Thyroid gland (tissue), 4 donors: ENCODE results near the gene KRTAP19-8. TPM values are rescaled to one million over a fixed set of nuclear protein-coding genes. Genes with fewer than 3 reads are reported as not detected.

Experiments used
- DNase-seq, 2 donors: peaks; one replicate each; pipeline ENCODE4 v3.0.0-alpha.2; 2019
- H3K27ac ChIP-seq, 3 donors: fragments of 200-600 bp; sonication (generic); 1 replicate in 2 of 3; 2 replicates in 1 of 3; pipeline ENCODE4 v1.5.1; 2016 to 2019; ENCODE audit warnings: mild to moderate bottlenecking in 1 of 3, moderate library complexity in 1 of 3
- H3K27me3 ChIP-seq: fragments of 200-600 bp; sonication (generic); one replicate; pipeline ENCODE4 v1.5.1; 2019
- H3K36me3 ChIP-seq, 2 donors: fragments of 200-600 bp; sonication (generic); one replicate each; pipeline ENCODE4 v1.5.1; 2016 to 2019
- H3K4me1 ChIP-seq, 2 donors: fragments of 200-600 bp; sonication (generic); one replicate each; pipeline ENCODE4 v1.5.1; 2017 to 2019
- H3K4me3 ChIP-seq, 3 donors: fragments of 200-600 bp; sonication (generic); replicated peaks in 1 of 3; 1 replicate in 2 of 3; 2 replicates in 1 of 3; pipeline ENCODE4 v1.5.1; 2016; ENCODE audit warnings: mild to moderate bottlenecking in 1 of 3
- H3K9me3 ChIP-seq: fragments of 200-600 bp; sonication (generic); one replicate; pipeline ENCODE4 v1.5.1; 2017
- CTCF ChIP-seq, 6 experiments: fragments of 200-600 bp in 3 of 6; fragments of 450-650 bp in 3 of 6; sonication (generic) in 3 of 6; IDR thresholded peaks; one replicate each; pipeline ENCODE4 v1.5.1; 2016 to 2019; ENCODE audit warnings: antibody characterized with exemption in 6 of 6, mild to moderate bottlenecking in 2 of 6, inconsistent platforms in 1 of 6, moderate library complexity in 1 of 6
- POLR2A ChIP-seq, 2 donors: fragments of 450-650 bp; IDR thresholded peaks; one replicate each; pipeline ENCODE4 v1.6.1; 2017; ENCODE audit warnings: antibody characterized with exemption in 2 of 2, mild to moderate bottlenecking in 2 of 2, moderate library complexity in 1 of 2
- WGBS, 2 donors: methylation state at CpG; one replicate each; pipeline ENCODE4 v1.1.5; 2017; 5-methylcytosine and 5-hydroxymethylcytosine counted together
- intact Hi-C: fragments of 100-400 bp; cut with DNase I; formaldehyde crosslinking; loops from one replicate; pipeline ENCODE4 v1.15.1; 2023
- total RNA-seq, 4 donors: library from RNA; depleted of rRNA; stranded (reverse); fragments of >200 nt; gene quantifications; one replicate each; pipeline ENCODE4 v1.2.3, GENCODE V29; 2016

KRTAP19-8 gene
- total RNA-seq, 4 donors from 2014 or later: not detected

- no peaks in the 10 kb centered on the region for H3K36me3 ChIP-seq
- H3K4me1 ChIP-seq: no peaks in the 10 kb centered on the region
- H3K27me3 ChIP-seq: no peaks in the 10 kb centered on the region
- no peaks in the 10 kb centered on the region for H3K9me3 ChIP-seq
- TF ChIP-seq CTCF (IDR thresholded peaks at IDR 0.05) (no peak), POLR2A (IDR thresholded peaks at IDR 0.05) (no peak)
- no peak for DNase-seq
- H3K27ac ChIP-seq: no peak overlapping the region
- H3K4me3 ChIP-seq: no peak overlapping the region
- 52 to 60% methylated on average over 3 of the region's 3 CpGs for WGBS, 2 donors
- intact Hi-C loops: no loop called here
Measured at GRCh38 chr21:30997541-30997940, 40.7 kb downstream of the KRTAP19-8 start.

- Histone ChIP-seq H3K36me3 (no peaks in the 10 kb centered on the region), H3K9me3 (no peaks in the 10 kb centered on the region), H3K4me1 (no peaks in the 10 kb centered on the region), H3K27me3 (no peaks in the 10 kb centered on the region), H3K4me3 (no peak overlapping the region), H3K27ac (no peak overlapping the region)
- TF ChIP-seq POLR2A (IDR thresholded peaks at IDR 0.05): no peak
- TF ChIP-seq CTCF (IDR thresholded peaks at IDR 0.05): no peak
- intact Hi-C loops: no loop called here
- 84 to 91% methylated on average over 2 of the region's 2 CpGs for WGBS, 2 donors
- no peak for DNase-seq
Measured at GRCh38 chr21:30996728-30997127, 41.5 kb downstream of the KRTAP19-8 start.

GRCh38 chr21:30994932-30995331, 43.3 kb downstream of the KRTAP19-8 start:
- no peak for DNase-seq
- TF ChIP-seq POLR2A (IDR thresholded peaks at IDR 0.05) (no peak), CTCF (IDR thresholded peaks at IDR 0.05) (no peak)
- H3K27ac ChIP-seq: no peak overlapping the region
- intact Hi-C loops: no loop called here
- H3K4me1 ChIP-seq: no peaks in the 10 kb centered on the region
- no peaks in the 10 kb centered on the region for H3K27me3 ChIP-seq
- H3K36me3 ChIP-seq: no peaks in the 10 kb centered on the region
- H3K4me3 ChIP-seq: no peak overlapping the region
- H3K9me3 ChIP-seq: no peaks in the 10 kb centered on the region
- 71 to 77% methylated on average over 5 of the region's 5 CpGs for WGBS, 2 donors

- no peak overlapping the region for H3K4me3 ChIP-seq
- 55 to 65% methylated on average over 5 of the region's 5 CpGs for WGBS, 2 donors
- no peaks in the 10 kb centered on the region for H3K4me1 ChIP-seq
- intact Hi-C loops: no loop called here
- H3K27me3 ChIP-seq: no peaks in the 10 kb centered on the region
- DNase-seq: no peak
- TF ChIP-seq POLR2A (IDR thresholded peaks at IDR 0.05) (no peak), CTCF (IDR thresholded peaks at IDR 0.05) (no peak)
- no peak overlapping the region for H3K27ac ChIP-seq
- no peaks in the 10 kb centered on the region for H3K36me3 ChIP-seq
- H3K9me3 ChIP-seq: no peaks in the 10 kb centered on the region
Measured at GRCh38 chr21:30990514-30991262, 47.6 kb downstream of the KRTAP19-8 start.

- Histone ChIP-seq H3K27ac (no peak overlapping the region), H3K4me1 (no peaks in the 10 kb centered on the region), H3K36me3 (no peaks in the 10 kb centered on the region), H3K4me3 (no peak overlapping the region), H3K9me3 (no peaks in the 10 kb centered on the region), H3K27me3 (no peaks in the 10 kb centered on the region)
- DNase-seq: no peak
- 76% methylated on average over 1 of the region's 1 CpG for WGBS, 2 donors
- intact Hi-C loops: no loop called here
- TF ChIP-seq POLR2A (IDR thresholded peaks at IDR 0.05) (no peak), CTCF (IDR thresholded peaks at IDR 0.05) (no peak)
Measured at GRCh38 chr21:30988706-30989105, 49.6 kb downstream of the KRTAP19-8 start.

Other genes starting within 250 kb of the KRTAP19-8 start
- not detected for gene KRTAP8-1, start 225.2 kb downstream of the KRTAP19-8 start, total RNA-seq
- gene KRTAP7-1, start 208.7 kb downstream of the KRTAP19-8 start, total RNA-seq: not detected
- not detected for gene KRTAP11-1, start 156.9 kb downstream of the KRTAP19-8 start, total RNA-seq